ENCODE measurements around the gene ITGB7.

DNA sequence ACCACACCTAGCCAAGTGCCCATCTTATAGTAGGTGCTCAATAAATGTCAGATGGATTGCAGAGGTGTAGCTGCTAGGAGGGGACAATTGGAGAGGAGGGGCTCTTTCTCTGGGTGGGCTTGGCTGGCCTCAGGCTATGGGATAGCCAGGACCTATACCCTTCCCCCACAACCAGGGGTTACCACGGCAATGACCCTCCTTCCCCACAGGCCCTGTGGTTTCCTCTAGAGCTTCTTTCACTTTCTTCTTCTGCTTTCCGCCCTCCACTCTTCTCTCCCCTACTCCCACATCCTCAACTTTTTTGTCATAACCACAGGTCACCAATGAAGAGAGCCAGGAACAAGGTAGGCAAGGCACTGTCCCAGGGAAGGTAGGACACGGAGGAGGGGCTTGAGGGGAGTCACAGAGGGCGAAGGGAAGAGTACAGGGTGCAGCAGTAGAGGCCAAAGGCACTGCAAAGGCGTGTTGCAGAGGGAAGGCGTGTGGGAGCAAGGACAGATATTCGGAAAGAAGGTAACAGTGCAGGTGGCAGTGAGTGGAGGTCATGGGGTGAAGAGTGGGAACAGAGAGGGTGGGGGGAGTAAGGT lies 1.9 kb upstream of the ITGB7 start:
- TF ChIP-seq, protein P1, sequence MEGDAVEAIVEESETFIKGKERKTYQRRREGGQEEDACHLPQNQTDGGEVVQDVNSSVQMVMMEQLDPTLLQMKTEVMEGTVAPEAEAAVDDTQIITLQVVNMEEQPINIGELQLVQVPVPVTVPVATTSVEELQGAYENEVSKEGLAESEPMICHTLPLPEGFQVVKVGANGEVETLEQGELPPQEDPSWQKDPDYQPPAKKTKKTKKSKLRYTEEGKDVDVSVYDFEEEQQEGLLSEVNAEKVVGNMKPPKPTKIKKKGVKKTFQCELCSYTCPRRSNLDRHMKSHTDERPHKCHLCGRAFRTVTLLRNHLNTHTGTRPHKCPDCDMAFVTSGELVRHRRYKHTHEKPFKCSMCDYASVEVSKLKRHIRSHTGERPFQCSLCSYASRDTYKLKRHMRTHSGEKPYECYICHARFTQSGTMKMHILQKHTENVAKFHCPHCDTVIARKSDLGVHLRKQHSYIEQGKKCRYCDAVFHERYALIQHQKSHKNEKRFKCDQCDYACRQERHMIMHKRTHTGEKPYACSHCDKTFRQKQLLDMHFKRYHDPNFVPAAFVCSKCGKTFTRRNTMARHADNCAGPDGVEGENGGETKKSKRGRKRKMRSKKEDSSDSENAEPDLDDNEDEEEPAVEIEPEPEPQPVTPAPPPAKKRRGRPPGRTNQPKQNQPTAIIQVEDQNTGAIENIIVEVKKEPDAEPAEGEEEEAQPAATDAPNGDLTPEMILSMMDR (conservative IDR thresholded peaks at IDR 0.05; ENCODE audit: low read depth, low read length), result no peak
- TF ChIP-seq EZH2 (IDR thresholded peaks at IDR 0.05; ENCODE audit: borderline replicate concordance, low read depth, low read length, poor library complexity, severe bottlenecking), result no peak

Measured in A673 (cell line).